ENCODE data around the gene EFCAB10. TPM values are rescaled to one million over a fixed set of nuclear protein-coding genes. Genes with fewer than 3 reads are reported as not detected.

Gene EFCAB10
- total RNA-seq, 1 donor = not detected

DNA sequence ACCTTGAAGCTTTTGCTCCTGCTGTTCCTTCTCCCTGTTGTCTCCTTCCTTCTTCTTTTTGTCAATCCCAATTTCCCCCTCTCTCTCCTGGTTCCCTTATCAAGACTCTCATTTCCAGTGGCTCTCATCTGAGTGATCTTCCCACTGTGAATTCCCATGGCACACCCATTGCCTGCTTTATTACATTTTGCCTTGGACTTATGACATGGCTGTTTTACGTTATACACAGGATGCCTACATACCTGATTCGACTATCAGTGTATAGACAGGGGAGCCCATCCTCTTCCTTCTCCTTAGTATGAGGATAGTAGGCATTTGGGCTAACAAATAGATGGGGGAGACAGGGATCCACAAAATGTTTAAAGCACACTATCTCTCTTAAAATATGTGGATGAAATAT is 39.9 kb upstream of the EFCAB10 start:
- DNase-seq (ENCODE audit: low read depth) = no peak
- TF ChIP-seq, protein P1, sequence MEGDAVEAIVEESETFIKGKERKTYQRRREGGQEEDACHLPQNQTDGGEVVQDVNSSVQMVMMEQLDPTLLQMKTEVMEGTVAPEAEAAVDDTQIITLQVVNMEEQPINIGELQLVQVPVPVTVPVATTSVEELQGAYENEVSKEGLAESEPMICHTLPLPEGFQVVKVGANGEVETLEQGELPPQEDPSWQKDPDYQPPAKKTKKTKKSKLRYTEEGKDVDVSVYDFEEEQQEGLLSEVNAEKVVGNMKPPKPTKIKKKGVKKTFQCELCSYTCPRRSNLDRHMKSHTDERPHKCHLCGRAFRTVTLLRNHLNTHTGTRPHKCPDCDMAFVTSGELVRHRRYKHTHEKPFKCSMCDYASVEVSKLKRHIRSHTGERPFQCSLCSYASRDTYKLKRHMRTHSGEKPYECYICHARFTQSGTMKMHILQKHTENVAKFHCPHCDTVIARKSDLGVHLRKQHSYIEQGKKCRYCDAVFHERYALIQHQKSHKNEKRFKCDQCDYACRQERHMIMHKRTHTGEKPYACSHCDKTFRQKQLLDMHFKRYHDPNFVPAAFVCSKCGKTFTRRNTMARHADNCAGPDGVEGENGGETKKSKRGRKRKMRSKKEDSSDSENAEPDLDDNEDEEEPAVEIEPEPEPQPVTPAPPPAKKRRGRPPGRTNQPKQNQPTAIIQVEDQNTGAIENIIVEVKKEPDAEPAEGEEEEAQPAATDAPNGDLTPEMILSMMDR (IDR thresholded peaks at IDR 0.05; ENCODE audit: insufficient read depth, low read length) = no peak
- H3K4me3 ChIP-seq (ENCODE audit: low read depth, low read length) = no peak overlapping the region

DNA sequence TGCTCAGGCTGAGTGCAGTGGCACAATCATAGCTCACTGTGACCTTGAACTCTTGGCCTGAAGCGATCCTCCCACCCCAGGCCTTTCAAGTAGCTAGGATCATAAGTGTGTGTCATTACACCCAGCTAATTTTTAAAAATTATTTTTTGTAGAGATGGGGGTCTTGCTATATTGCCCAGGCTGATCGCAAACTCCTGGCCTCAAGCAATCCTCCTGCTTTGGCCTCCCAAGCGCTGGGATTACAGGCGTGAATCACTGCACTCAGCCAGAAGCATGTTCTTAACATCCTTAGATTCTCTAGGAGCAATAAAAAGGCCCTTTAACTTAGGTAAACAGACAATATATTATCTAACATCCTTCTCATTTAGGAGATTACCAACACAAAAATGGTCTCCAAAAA is 38.3 kb upstream of the EFCAB10 start:
- TF ChIP-seq, protein P1 (IDR thresholded peaks at IDR 0.05; ENCODE audit: insufficient read depth, low read length) = no peak
- no peak overlapping the region for H3K4me3 ChIP-seq (ENCODE audit: low read depth, low read length)
- DNase-seq (ENCODE audit: low read depth) = no peak

DNA sequence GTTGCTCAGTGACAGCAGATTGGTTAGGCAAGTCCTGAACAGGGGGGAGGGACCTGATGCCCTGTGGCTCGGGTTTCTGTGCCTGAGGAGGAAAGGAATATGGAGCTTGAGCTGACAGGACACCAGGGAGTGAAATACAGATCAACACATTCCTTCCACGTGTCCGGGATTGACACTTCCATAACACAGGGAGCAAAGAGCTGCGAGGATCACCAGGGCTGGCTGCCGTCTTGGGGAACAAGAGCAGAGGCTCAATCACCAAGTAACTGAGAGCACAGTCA is 36.7 kb upstream of the EFCAB10 start:
- TF ChIP-seq, protein P1 (IDR thresholded peaks at IDR 0.05; ENCODE audit: insufficient read depth, low read length) = no peak
- no peak overlapping the region for H3K4me3 ChIP-seq (ENCODE audit: low read depth, low read length)
- DNase-seq (ENCODE audit: low read depth) = no peak

DNA sequence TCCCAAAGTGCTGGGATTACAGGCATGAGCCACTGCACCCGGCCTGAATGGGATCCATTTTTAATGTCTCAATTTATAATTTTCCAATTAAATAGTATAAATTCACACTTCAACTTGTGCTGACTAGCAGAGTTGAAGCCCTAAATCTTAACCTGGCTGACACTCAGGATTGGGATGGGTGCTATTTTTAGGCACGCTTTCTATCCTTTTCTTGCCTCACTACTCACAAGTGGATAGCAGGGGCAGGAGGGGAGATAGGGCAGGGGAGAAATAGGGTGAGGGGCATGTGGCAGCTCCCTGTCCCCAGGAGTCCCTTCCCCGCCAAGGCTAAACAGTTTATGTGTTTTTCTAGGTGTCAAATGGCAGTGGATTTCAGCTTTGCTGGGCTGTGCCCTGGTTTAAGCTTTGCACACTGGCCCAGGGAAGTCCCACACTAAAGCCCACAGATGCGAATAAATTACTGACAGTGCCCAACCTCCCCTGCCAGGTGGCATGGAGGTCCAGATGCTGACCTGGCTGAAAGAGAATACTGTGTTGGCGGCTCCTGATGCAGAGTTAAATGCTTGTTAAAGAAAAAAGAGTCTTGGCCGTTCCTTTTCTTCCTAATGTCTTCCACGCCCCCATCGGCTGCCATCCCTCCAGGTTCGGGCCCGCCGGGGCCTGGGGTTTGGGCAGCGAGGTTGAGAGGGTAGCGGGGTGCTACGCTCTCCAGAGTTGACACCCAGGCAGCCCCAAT is 36.2 kb upstream of the EFCAB10 start:
- TF ChIP-seq, protein P1 (IDR thresholded peaks at IDR 0.05; ENCODE audit: insufficient read depth, low read length) = no peak
- no peak overlapping the region for H3K4me3 ChIP-seq (ENCODE audit: low read depth, low read length)
- DNase-seq (ENCODE audit: low read depth) = no peak

DNA sequence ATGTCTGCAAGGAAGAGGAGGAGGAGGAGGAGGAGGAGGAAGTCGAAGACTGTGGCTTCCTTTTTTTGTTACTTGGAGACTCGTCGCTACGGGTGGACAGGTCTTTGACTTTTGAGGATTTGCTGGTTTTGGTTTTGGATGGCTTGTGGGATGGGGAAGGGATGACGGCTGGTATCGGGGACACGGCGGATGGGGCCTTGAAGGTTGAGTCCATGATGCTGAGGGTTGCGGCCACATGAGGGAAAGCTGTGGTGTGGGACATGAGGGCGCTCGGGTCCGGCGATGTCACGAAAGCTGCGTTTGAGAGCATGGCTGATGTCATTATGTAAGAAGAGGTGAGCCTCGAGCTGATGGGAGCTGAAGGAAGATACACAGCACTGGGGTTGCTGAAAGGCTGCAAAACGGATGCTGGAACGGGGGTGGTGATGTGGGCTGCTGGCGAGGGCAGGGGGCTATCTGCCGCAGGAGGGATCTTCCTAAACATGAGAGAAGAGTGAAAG is 33.1 kb upstream of the EFCAB10 start:
- DNase-seq (ENCODE audit: low read depth) = no peak
- TF ChIP-seq, protein P1 (IDR thresholded peaks at IDR 0.05; ENCODE audit: insufficient read depth, low read length) = no peak
- no peak overlapping the region for H3K4me3 ChIP-seq (ENCODE audit: low read depth, low read length)

DNA sequence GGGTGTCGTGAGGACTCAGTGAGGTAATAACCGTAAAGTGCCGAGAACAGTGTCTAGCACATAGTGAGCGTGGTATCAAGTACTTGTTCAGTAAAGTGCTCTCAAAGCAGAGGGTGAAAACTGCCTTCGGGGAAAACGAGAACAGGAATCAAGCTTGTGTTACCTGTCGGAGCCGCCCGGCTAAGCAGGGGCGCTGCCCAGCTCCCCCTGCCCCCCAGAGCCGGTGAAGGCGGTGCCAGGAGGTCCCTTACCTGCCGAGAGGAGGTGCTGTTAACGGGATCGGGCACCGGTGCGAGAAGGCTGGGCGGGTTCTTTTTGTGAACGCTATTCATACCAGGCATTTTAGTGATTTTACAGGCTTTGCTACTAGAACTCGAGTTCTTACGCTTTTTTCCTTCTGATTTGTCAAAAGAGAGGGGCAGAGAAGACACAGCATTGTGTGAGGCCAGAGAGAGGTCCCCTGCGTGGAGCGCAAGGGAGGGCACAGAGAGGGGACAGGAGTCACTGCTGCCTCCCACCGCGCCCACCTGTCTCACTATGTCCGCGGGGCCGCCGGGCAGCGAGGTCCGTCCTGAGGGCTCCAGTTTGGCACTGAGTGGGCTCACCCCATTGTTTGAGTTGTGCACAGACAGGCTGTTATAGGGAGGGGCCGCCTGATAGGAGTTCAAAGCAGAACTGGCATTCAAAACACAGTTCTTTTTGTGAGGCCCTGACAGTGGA is 32.5 kb upstream of the EFCAB10 start:
- no peak overlapping the region for H3K4me3 ChIP-seq (ENCODE audit: low read depth, low read length)
- DNase-seq (ENCODE audit: low read depth) = no peak
- TF ChIP-seq, protein P1 (IDR thresholded peaks at IDR 0.05; ENCODE audit: insufficient read depth, low read length) = no peak

All from fibroblast of the aortic adventitia (primary cell).